ENCODE data around the gene TBK1. TPM values are rescaled to one million over a fixed set of nuclear protein-coding genes. Genes with fewer than 3 reads are reported as not detected.
A peak's percentile ranks its signal among the peaks of the same experiment; 100 is the strongest.

TBK1 gene
- total RNA-seq (10 to 100 TPM; 23.5 to 30.0 (median 27.7) TPM), polyA plus RNA-seq (10 to 100 TPM; 11.7 to 15.3 (median 15.0) TPM)

GRCh38 chr12:64451687-64452558 lies at the start of gene TBK1:
TBK1 (plus strand) TSS chr12:64452120; CDS start chr12:64455871, 3,751 bp downstream.
- peak within 1 kb of the TSS; percentile 97 to 100 (median 98) for H3K27ac ChIP-seq

GRCh38 chr12:64402181-64402580 lies 49.7 kb upstream of the TBK1 start:
- 87 to 92% methylated on average over 5 of the region's 5 CpGs for WGBS, 2 donors
- Histone ChIP-seq H3K4me1 (peaks cover 0 to 21% (median 11%) of the 10 kb centered on the region in 4 donors), H3K9me3 (no peaks in the 10 kb centered on the region), H3K4me3 (no peak overlapping the region), H3K27me3 (no peaks in the 10 kb centered on the region), H3K36me3 (no peaks in the 10 kb centered on the region), H3K27ac (no peak overlapping the region)
- DNase-seq: no peak
- intact Hi-C loops (cut with DNase I): loop anchor here (5.0 to 10.0 kb wide), 3 partner anchors 293 to 625 kb away; partner anchors contain the start of gene RXYLT1
- TF ChIP-seq CTCF (IDR thresholded peaks at IDR 0.05) (no peak), POLR2AphosphoS5 (IDR thresholded peaks at IDR 0.05) (no peak), POLR2A (IDR thresholded peaks at IDR 0.05) (no peak), EP300 (IDR thresholded peaks at IDR 0.05) (no peak)

More at GRCh38 chr12:64451687-64452558, at the start of gene TBK1:
- TF ChIP-seq POLR2AphosphoS5 (IDR thresholded peaks at IDR 0.05): peak; percentile 64 to 88 (median 84)
- TF ChIP-seq CTCF (IDR thresholded peaks at IDR 0.05): peak in 1 of 4 experiments; percentile 20
- no peak for TF ChIP-seq EP300 (IDR thresholded peaks at IDR 0.05)
- TF ChIP-seq POLR2A (IDR thresholded peaks at IDR 0.05): no peak
- DNase-seq: peak; percentile 95
- intact Hi-C loops (cut with DNase I): loop anchor here (2.0 to 5.0 kb wide), 3 partner anchors 47 to 245 kb away; partner anchors contain the start of gene XPOT
- WGBS, 2 donors: 0 to 1% methylated on average over 94 of the region's 94 CpGs
- Histone ChIP-seq H3K4me1 (peaks cover 0 to 30% (median 15%) of the 10 kb centered on the region in 4 donors), H3K9me3 (no peaks in the 10 kb centered on the region), H3K36me3 (peaks cover 0 to 20% (median 0%) of the 10 kb centered on the region in 4 donors), H3K27me3 (no peaks in the 10 kb centered on the region), H3K4me3 (peak within 1 kb of the TSS; percentile 90 to 99 (median 96))

- TF ChIP-seq POLR2AphosphoS5 (IDR thresholded peaks at IDR 0.05): peak; percentile 9 to 78 (median 38)
- no peak for TF ChIP-seq CTCF (IDR thresholded peaks at IDR 0.05)
- no peak for TF ChIP-seq POLR2A (IDR thresholded peaks at IDR 0.05)
- TF ChIP-seq EP300 (IDR thresholded peaks at IDR 0.05): peak in 2 of 4 donors; percentile 39 to 62
- Histone ChIP-seq H3K4me3 (peak within 1 kb of the TSS; percentile 85 to 97 (median 94)), H3K9me3 (no peaks in the 10 kb centered on the region), H3K27me3 (no peaks in the 10 kb centered on the region), H3K36me3 (no peaks in the 10 kb centered on the region), H3K27ac (peak within 1 kb of the TSS; percentile 96 to 100 (median 98)), H3K4me1 (peaks cover 0 to 21% (median 11%) of the 10 kb centered on the region in 4 donors)
- 10 to 12% methylated on average over 60 of the region's 60 CpGs for WGBS, 2 donors
- intact Hi-C loops (cut with DNase I): loop anchor here (2.0 to 10.0 kb wide), 5 partner anchors 49 to 627 kb away; partner anchors contain the start of genes RXYLT1 and TBK1
- peak; percentile 97 for DNase-seq
Measured at GRCh38 chr12:64403707-64404469, 48.0 kb upstream of the TBK1 start, which contains the start of gene XPOT. XPOT (plus strand) TSS chr12:64404392; CDS start chr12:64410036, 5,644 bp downstream.

GRCh38 chr12:64404470-64405256 lies 47.3 kb upstream of the TBK1 start:
- 1% methylated on average over 78 of the region's 78 CpGs for WGBS, 2 donors
- TF ChIP-seq EP300 (IDR thresholded peaks at IDR 0.05) (no peak), POLR2AphosphoS5 (IDR thresholded peaks at IDR 0.05) (peak in 3 of 4 donors; percentile 46 to 84 (median 71))
- Histone ChIP-seq H3K36me3 (no peaks in the 10 kb centered on the region), H3K27ac (peak overlapping the region; percentile 96 to 100 (median 98)), H3K4me1 (peaks cover 0 to 21% (median 11%) of the 10 kb centered on the region in 4 donors), H3K4me3 (peak overlapping the region; percentile 85 to 97 (median 94)), H3K9me3 (no peaks in the 10 kb centered on the region), H3K27me3 (no peaks in the 10 kb centered on the region)
- intact Hi-C loops (cut with DNase I): loop anchor here (2.0 to 10.0 kb wide), 5 partner anchors 48 to 627 kb away; partner anchors contain the start of genes RXYLT1 and TBK1
- DNase-seq: peak; percentile 84
